Endodermal cell (in vitro differentiated cells): ENCODE data around the gene MYH8. TPM values are rescaled to one million over a fixed set of nuclear protein-coding genes. Genes with fewer than 3 reads are reported as not detected.

Experiments used
- DNase-seq: peaks from one replicate; pipeline ENCODE4 v3.0.0-alpha.2; 2017
- H3K27ac ChIP-seq: 2 replicates; pipeline ENCODE4 v1.5.1; 2013; ENCODE audit warnings: mild to moderate bottlenecking, low read depth, low read length, moderate library complexity
- H3K27me3 ChIP-seq: 2 replicates; pipeline ENCODE4 v1.6.1; 2013; ENCODE audit warnings: mild to moderate bottlenecking, low read length, moderate library complexity; ENCODE audit not compliant: insufficient read depth, control insufficient read depth, poor library complexity, severe bottlenecking
- H3K36me3 ChIP-seq: 2 replicates; pipeline ENCODE4 v1.7.0; 2013; ENCODE audit warnings: mild to moderate bottlenecking, low read length, moderate library complexity; ENCODE audit not compliant: control insufficient read depth, insufficient read depth
- H3K4me1 ChIP-seq: one replicate; pipeline ENCODE4 v1.7.0; 2013; ENCODE audit warnings: low read length; ENCODE audit not compliant: control insufficient read depth, insufficient read depth
- H3K4me3 ChIP-seq: 2 replicates; pipeline ENCODE4 v1.5.1; 2013; ENCODE audit warnings: mild to moderate bottlenecking, low read length, moderate library complexity
- H3K9ac ChIP-seq: 2 replicates; pipeline ENCODE4 v1.6.1; 2013; ENCODE audit warnings: mild to moderate bottlenecking, low read length, moderate library complexity; ENCODE audit not compliant: poor library complexity, severe bottlenecking; ENCODE audit errors: extremely low read depth
- H3K9me3 ChIP-seq: 2 replicates; pipeline ENCODE4 v1.6.1; 2013; ENCODE audit warnings: mild to moderate bottlenecking, low read length, moderate library complexity; ENCODE audit not compliant: control insufficient read depth
- H3K27ac Mint-ChIP-seq: 2 replicates; pipeline ENCODE4 v1.8.0; 2020; ENCODE audit warnings: mixed read lengths
- H3K27me3 Mint-ChIP-seq: 2 replicates; pipeline ENCODE4 v1.8.0; 2021; ENCODE audit warnings: mild to moderate bottlenecking, mixed read lengths; ENCODE audit not compliant: insufficient read depth
- H3K36me3 Mint-ChIP-seq: 2 replicates; pipeline ENCODE4 v1.8.0; 2020; ENCODE audit warnings: low read depth, mixed read lengths
- H3K4me1 Mint-ChIP-seq: 2 replicates; pipeline ENCODE4 v1.8.0; 2020; ENCODE audit warnings: mixed read lengths
- H3K4me3 Mint-ChIP-seq: 2 replicates; pipeline ENCODE4 v1.8.0; 2020; ENCODE audit warnings: mild to moderate bottlenecking, moderate library complexity, mixed read lengths
- H3K9me3 Mint-ChIP-seq: 2 replicates; pipeline ENCODE4 v1.8.0; 2020; ENCODE audit warnings: mild to moderate bottlenecking, mixed read lengths
- WGBS, 2 experiments: methylation state at CpG; one replicate each; pipeline versions ENCODE4 v1.1.5 to v1.1.7; 2013; ENCODE audit warnings: missing lambda C conversion rate in 2 of 2, mixed read lengths in 1 of 2; ENCODE audit not compliant: insufficient coverage in 1 of 2, insufficient read length in 1 of 2; 5-methylcytosine and 5-hydroxymethylcytosine counted together
- total RNA-seq, 2 donors: library from RNA; stranded (reverse); fragmentation: NEBNext Ultra II Directional in 1 of 2; extraction: Animal tissue kit (Norgen Biotek cat#: 25700) in 1 of 2; gene quantifications; 2 replicates in 1 of 2; 3 replicates in 1 of 2; pipeline ENCODE4 v1.2.1, GENCODE V29; 2021
- TF ChIP-seq, protein P1 (sequence below): fragments of 200-600 bp; sonication (generic); conservative IDR thresholded peaks from 2 replicates; pipeline ENCODE4 v1.5.0; 2021; ENCODE audit warnings: antibody characterized with exemption, mild to moderate bottlenecking

MYH8 gene
- total RNA-seq, 2 donors from 2014 or later: not detected

GRCh38 chr17:10460062-10460461, 38.3 kb upstream of the MYH8 start:
- peaks cover 1% of the 10 kb centered on the region for H3K9me3 Mint-ChIP-seq
- H3K9ac ChIP-seq: no peak overlapping the region
- no peak overlapping the region for H3K4me3 ChIP-seq
- no peak overlapping the region for H3K27ac ChIP-seq
- TF ChIP-seq, protein P1, sequence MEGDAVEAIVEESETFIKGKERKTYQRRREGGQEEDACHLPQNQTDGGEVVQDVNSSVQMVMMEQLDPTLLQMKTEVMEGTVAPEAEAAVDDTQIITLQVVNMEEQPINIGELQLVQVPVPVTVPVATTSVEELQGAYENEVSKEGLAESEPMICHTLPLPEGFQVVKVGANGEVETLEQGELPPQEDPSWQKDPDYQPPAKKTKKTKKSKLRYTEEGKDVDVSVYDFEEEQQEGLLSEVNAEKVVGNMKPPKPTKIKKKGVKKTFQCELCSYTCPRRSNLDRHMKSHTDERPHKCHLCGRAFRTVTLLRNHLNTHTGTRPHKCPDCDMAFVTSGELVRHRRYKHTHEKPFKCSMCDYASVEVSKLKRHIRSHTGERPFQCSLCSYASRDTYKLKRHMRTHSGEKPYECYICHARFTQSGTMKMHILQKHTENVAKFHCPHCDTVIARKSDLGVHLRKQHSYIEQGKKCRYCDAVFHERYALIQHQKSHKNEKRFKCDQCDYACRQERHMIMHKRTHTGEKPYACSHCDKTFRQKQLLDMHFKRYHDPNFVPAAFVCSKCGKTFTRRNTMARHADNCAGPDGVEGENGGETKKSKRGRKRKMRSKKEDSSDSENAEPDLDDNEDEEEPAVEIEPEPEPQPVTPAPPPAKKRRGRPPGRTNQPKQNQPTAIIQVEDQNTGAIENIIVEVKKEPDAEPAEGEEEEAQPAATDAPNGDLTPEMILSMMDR: no peak
- no peak overlapping the region for H3K27ac Mint-ChIP-seq
- H3K4me1 Mint-ChIP-seq: peaks cover 4% of the 10 kb centered on the region
- H3K27me3 ChIP-seq: peaks cover 58% of the 10 kb centered on the region
- no peaks in the 10 kb centered on the region for H3K36me3 Mint-ChIP-seq
- WGBS, 2 experiments: 90 to 100% methylated on average over 4 of the region's 4 CpGs
- no peak for DNase-seq
- no peak overlapping the region for H3K4me3 Mint-ChIP-seq
- H3K27me3 Mint-ChIP-seq: peaks cover 68% of the 10 kb centered on the region
- H3K36me3 ChIP-seq: no peaks in the 10 kb centered on the region
- H3K9me3 ChIP-seq: no peaks in the 10 kb centered on the region
- peaks cover 4% of the 10 kb centered on the region for H3K4me1 ChIP-seq

GRCh38 chr17:10458701-10459100, 37.0 kb upstream of the MYH8 start:
- TF ChIP-seq, protein P1: no peak
- H3K9me3 Mint-ChIP-seq: no peaks in the 10 kb centered on the region
- DNase-seq: no peak
- no peak overlapping the region for H3K27ac ChIP-seq
- H3K4me1 Mint-ChIP-seq: peaks cover 4% of the 10 kb centered on the region
- no peaks in the 10 kb centered on the region for H3K36me3 ChIP-seq
- 83 to 93% methylated on average over 1 to 2 of the region's 3 CpGs for WGBS, 2 experiments
- H3K36me3 Mint-ChIP-seq: no peaks in the 10 kb centered on the region
- peaks cover 66% of the 10 kb centered on the region for H3K27me3 Mint-ChIP-seq
- H3K4me3 Mint-ChIP-seq: no peak overlapping the region
- peaks cover 4% of the 10 kb centered on the region for H3K4me1 ChIP-seq
- no peak overlapping the region for H3K9ac ChIP-seq
- H3K27ac Mint-ChIP-seq: no peak overlapping the region
- H3K27me3 ChIP-seq: peaks cover 58% of the 10 kb centered on the region
- H3K9me3 ChIP-seq: no peaks in the 10 kb centered on the region
- H3K4me3 ChIP-seq: no peak overlapping the region

DNA sequence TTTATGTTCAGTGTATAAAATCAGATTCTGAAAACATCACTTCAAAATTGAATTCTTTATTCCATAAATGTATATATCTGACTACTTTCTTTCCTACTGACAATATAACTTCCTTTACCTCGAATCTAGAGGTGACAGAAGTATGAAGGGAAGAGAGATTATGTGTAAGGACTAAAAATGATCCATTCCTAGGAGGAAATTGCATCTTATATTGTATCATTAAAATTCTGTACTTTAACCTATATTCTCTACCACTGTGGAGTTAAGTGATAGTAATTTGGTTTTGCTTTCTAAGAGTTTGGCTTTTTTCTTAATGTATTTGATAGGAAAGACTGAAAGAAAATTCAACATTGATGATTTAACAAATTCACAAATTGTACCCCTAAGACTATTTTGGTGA, 36.2 kb upstream of the MYH8 start:
- no peak overlapping the region for H3K4me3 Mint-ChIP-seq
- no CpG with 5 or more reads among the region's 1 CpG for WGBS, 2 experiments

More for the DNA sequence above, 36.2 kb upstream of the MYH8 start:
- Histone ChIP-seq H3K36me3 (no peaks in the 10 kb centered on the region), H3K27me3 (peaks cover 58% of the 10 kb centered on the region), H3K9ac (no peak overlapping the region), H3K27ac (no peak overlapping the region), H3K4me1 (peaks cover 4% of the 10 kb centered on the region), H3K4me3 (no peak overlapping the region), H3K9me3 (no peaks in the 10 kb centered on the region)
- H3K4me1 Mint-ChIP-seq: peaks cover 4% of the 10 kb centered on the region
- DNase-seq: no peak
- TF ChIP-seq, protein P1: no peak
- no peaks in the 10 kb centered on the region for H3K9me3 Mint-ChIP-seq
- H3K36me3 Mint-ChIP-seq: no peaks in the 10 kb centered on the region
- H3K27ac Mint-ChIP-seq: no peak overlapping the region
- H3K27me3 Mint-ChIP-seq: peaks cover 60% of the 10 kb centered on the region
